Spinal cord (tissue), 10 donors: ENCODE measurements around the gene SNX24. TPM values are rescaled to one million over a fixed set of nuclear protein-coding genes. Genes with fewer than 3 reads are reported as not detected.

ENCODE experiments used
- DNase-seq, 6 donors: peaks; one replicate each; pipeline versions ENCODE4 v3.0.0 to v3.0.0-alpha.2; 2013 to 2015; ENCODE audit warnings: low spot score in 6 of 6, low read depth in 4 of 6
- H3K27ac ChIP-seq: one replicate; pipeline ENCODE4 v1.5.1; 2013; ENCODE audit warnings: low read depth, low read length, control low read depth
- H3K27me3 ChIP-seq: one replicate; pipeline ENCODE4 v1.6.1; 2013; ENCODE audit warnings: low read length; ENCODE audit not compliant: control insufficient read depth, insufficient read depth
- H3K36me3 ChIP-seq: one replicate; pipeline ENCODE4 v1.6.1; 2013; ENCODE audit warnings: low read length; ENCODE audit not compliant: control insufficient read depth, insufficient read depth
- H3K4me1 ChIP-seq: one replicate; pipeline ENCODE4 v1.6.1; 2013; ENCODE audit warnings: low read length; ENCODE audit not compliant: control insufficient read depth, insufficient read depth
- H3K4me3 ChIP-seq: one replicate; pipeline ENCODE4 v1.5.1; 2013; ENCODE audit warnings: low read depth, low read length, control low read depth
- H3K9me3 ChIP-seq: one replicate; pipeline ENCODE4 v1.6.1; 2013; ENCODE audit warnings: low read length; ENCODE audit not compliant: control insufficient read depth, insufficient read depth
- WGBS: methylation state at CpG from one replicate; pipeline ENCODE4 v1.1.5; 2013; ENCODE audit warnings: missing lambda C conversion rate; ENCODE audit not compliant: insufficient coverage; 5-methylcytosine and 5-hydroxymethylcytosine counted together
- polyA plus RNA-seq, 2 donors: library from polyadenylated mRNA; unstranded; fragments of 120-200 nt; gene quantifications; one replicate each; pipeline ENCODE4 v1.2.1, GENCODE V29; 2013; ENCODE audit not compliant: insufficient read length in 2 of 2
- total RNA-seq, 2 donors: library from RNA; depleted of rRNA in 1 of 2; stranded (reverse); fragments of 120-200 nt in 1 of 2; fragments of >200 nt in 1 of 2; gene quantifications; one replicate each; pipeline versions ENCODE4 v1.2.3 to v1.2.4, GENCODE V29; 2013 to 2014
- donor health status: healthy.

SNX24 gene
- total and polyA plus RNA-seq, 4 donors: 26.7 to 38.3 (median 30.8) TPM

GRCh38 chr5:122929001-122929400 lies 83.6 kb downstream of the SNX24 start:
- WGBS: 88% methylated on average over 1 of the region's 1 CpG
- H3K4me1 ChIP-seq: no peaks in the 10 kb centered on the region

GRCh38 chr5:122929980-122930379 lies 84.6 kb downstream of the SNX24 start:
- no peak for DNase-seq
- H3K4me1 ChIP-seq: no peaks in the 10 kb centered on the region
- WGBS: no CpG with 5 or more reads among the region's 1 CpG
- H3K27me3 ChIP-seq: no peaks in the 10 kb centered on the region
- no peak overlapping the region for H3K4me3 ChIP-seq
- H3K27ac ChIP-seq: no peak overlapping the region
- H3K36me3 ChIP-seq: no peaks in the 10 kb centered on the region
- H3K9me3 ChIP-seq: no peaks in the 10 kb centered on the region

More at GRCh38 chr5:122929001-122929400, 83.6 kb downstream of the SNX24 start:
- Histone ChIP-seq H3K9me3 (no peaks in the 10 kb centered on the region), H3K27me3 (no peaks in the 10 kb centered on the region), H3K27ac (no peak overlapping the region), H3K36me3 (no peaks in the 10 kb centered on the region), H3K4me3 (no peak overlapping the region)
- DNase-seq: no peak

- Histone ChIP-seq H3K27ac (no peak overlapping the region), H3K9me3 (no peaks in the 10 kb centered on the region), H3K27me3 (no peaks in the 10 kb centered on the region), H3K4me3 (no peak overlapping the region), H3K4me1 (peaks cover 4% of the 10 kb centered on the region), H3K36me3 (peaks cover 4% of the 10 kb centered on the region)
- DNase-seq: no peak
- 89% methylated on average over 6 of the region's 7 CpGs for WGBS
These were observed 88.5 kb downstream of the SNX24 start for GRCh38 chr5:122933956-122934355.

- no peaks in the 10 kb centered on the region for H3K9me3 ChIP-seq
- no peak overlapping the region for H3K4me3 ChIP-seq
- peaks cover 4% of the 10 kb centered on the region for H3K4me1 ChIP-seq
- H3K36me3 ChIP-seq: peaks cover 4% of the 10 kb centered on the region
- H3K27me3 ChIP-seq: no peaks in the 10 kb centered on the region
- no CpG with 5 or more reads among the region's 1 CpG for WGBS
- DNase-seq: peak in 1 of 6 donors; percentile 19
- no peak overlapping the region for H3K27ac ChIP-seq
These were observed 90.7 kb downstream of the SNX24 start for GRCh38 chr5:122936088-122936487.

- Histone ChIP-seq H3K27ac (no peak overlapping the region), H3K4me3 (no peak overlapping the region), H3K4me1 (peaks cover 4% of the 10 kb centered on the region), H3K36me3 (peaks cover 4% of the 10 kb centered on the region), H3K27me3 (no peaks in the 10 kb centered on the region), H3K9me3 (no peaks in the 10 kb centered on the region)
- 60% methylated on average over 2 of the region's 4 CpGs for WGBS
- DNase-seq: no peak
These were observed 92.5 kb downstream of the SNX24 start for GRCh38 chr5:122937914-122938313.

- WGBS: 97% methylated on average over 2 of the region's 3 CpGs
- no peak overlapping the region for H3K4me3 ChIP-seq
- no peak overlapping the region for H3K27ac ChIP-seq
- no peaks in the 10 kb centered on the region for H3K9me3 ChIP-seq
- H3K4me1 ChIP-seq: peaks cover 4% of the 10 kb centered on the region
- no peak for DNase-seq
- H3K27me3 ChIP-seq: no peaks in the 10 kb centered on the region
- peaks cover 4% of the 10 kb centered on the region for H3K36me3 ChIP-seq
These were observed 95.5 kb downstream of the SNX24 start for GRCh38 chr5:122940890-122941289.

GRCh38 chr5:122941737-122942136 lies 96.3 kb downstream of the SNX24 start:
- Histone ChIP-seq H3K9me3 (no peaks in the 10 kb centered on the region), H3K27ac (no peak overlapping the region), H3K36me3 (peaks cover 4% of the 10 kb centered on the region), H3K27me3 (no peaks in the 10 kb centered on the region), H3K4me1 (peaks cover 4% of the 10 kb centered on the region), H3K4me3 (no peak overlapping the region)
- 81% methylated on average over 2 of the region's 2 CpGs for WGBS
- no peak for DNase-seq

GRCh38 chr5:122942164-122942914 lies 96.9 kb downstream of the SNX24 start:
- no peaks in the 10 kb centered on the region for H3K9me3 ChIP-seq
- no peak overlapping the region for H3K27ac ChIP-seq
- H3K4me1 ChIP-seq: peaks cover 4% of the 10 kb centered on the region
- H3K36me3 ChIP-seq: peaks cover 4% of the 10 kb centered on the region
- H3K27me3 ChIP-seq: no peaks in the 10 kb centered on the region
- no peak overlapping the region for H3K4me3 ChIP-seq
- WGBS: 26% methylated on average over 3 of the region's 8 CpGs
- peak in 2 of 6 donors; percentile 27 to 32 for DNase-seq

GRCh38 chr5:122943050-122943698 lies 97.8 kb downstream of the SNX24 start:
- Histone ChIP-seq H3K9me3 (no peaks in the 10 kb centered on the region), H3K36me3 (no peaks in the 10 kb centered on the region), H3K27ac (no peak overlapping the region), H3K27me3 (no peaks in the 10 kb centered on the region), H3K4me3 (no peak overlapping the region), H3K4me1 (no peaks in the 10 kb centered on the region)
- WGBS: 54% methylated on average over 6 of the region's 7 CpGs
- DNase-seq: no peak

GRCh38 chr5:122944051-122944450 lies 98.6 kb downstream of the SNX24 start:
- 100% methylated on average over 1 of the region's 1 CpG for WGBS
- no peaks in the 10 kb centered on the region for H3K9me3 ChIP-seq
- no peak overlapping the region for H3K4me3 ChIP-seq
- H3K27ac ChIP-seq: no peak overlapping the region
- no peaks in the 10 kb centered on the region for H3K4me1 ChIP-seq
- no peaks in the 10 kb centered on the region for H3K36me3 ChIP-seq
- no peak for DNase-seq
- no peaks in the 10 kb centered on the region for H3K27me3 ChIP-seq
